HG03066 (cell line): ENCODE results near the gene SLC16A4.

Experiments used
- ATAC-seq: cut with Tn5 transposase; IDR thresholded peaks from one replicate; pipeline ENCODE4 v1.9.1; 2021; ENCODE audit warnings: low read depth; ENCODE audit not compliant: unreplicated experiment

SLC16A4 gene

DNA sequence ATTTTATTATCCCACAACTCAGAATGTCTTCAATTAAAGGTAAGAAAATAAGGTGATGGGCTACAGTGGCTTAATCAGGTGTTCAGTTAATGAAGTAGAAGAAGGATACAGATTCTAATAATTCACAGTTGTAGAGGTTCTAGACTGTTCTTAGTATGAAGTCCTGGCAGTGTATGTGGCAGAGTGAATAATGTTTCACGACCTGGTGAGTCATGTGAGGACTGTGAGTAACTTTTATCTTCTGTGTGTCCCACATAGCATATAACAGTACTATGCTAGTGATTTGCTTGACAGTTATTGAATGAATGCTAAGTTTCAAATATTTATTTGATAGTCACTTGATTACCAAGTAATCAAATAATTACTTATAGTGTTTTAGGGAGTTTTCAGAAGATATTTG lies 20.0 kb downstream of the SLC16A4 start:
- ATAC-seq: no peak

DNA sequence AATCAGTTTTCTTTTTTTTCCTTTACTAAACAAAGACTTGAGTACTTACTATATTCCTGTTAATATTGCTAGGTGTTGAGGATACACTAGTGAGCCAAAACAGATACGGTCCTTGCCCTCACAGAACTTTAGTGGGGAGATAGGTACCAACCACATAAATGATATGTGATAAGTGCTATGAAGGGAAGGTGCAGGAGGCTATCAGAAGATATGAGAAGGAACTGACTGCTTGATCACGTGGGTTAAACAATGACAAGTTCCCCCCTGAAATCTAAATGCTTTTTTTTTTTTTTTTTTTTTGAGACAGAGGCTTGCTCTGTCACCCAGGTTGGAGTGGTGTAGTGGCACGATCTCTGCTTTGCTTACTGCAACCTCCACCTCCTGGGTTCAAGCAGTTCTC lies 26.6 kb downstream of the SLC16A4 start:
- ATAC-seq: no peak

DNA sequence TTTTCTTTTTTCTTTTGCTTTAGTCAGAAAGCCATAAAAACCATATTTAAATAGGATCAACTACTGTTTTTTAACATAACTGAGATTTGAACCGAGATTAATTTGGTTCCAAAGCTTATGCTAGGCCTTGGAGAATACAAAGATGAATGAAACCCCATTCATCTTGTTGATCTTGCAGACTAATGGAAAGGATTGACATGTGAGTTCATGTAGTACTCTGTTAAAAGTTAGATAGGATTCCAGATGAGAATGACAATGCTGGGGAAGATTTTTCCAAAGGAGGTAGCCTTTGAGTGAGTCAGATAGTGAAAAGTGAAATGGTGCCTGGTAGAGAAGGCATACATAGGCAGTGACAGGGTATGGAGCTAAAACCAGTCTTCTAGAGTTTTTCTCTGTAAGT lies 29.0 kb downstream of the SLC16A4 start:
- ATAC-seq: no peak

DNA sequence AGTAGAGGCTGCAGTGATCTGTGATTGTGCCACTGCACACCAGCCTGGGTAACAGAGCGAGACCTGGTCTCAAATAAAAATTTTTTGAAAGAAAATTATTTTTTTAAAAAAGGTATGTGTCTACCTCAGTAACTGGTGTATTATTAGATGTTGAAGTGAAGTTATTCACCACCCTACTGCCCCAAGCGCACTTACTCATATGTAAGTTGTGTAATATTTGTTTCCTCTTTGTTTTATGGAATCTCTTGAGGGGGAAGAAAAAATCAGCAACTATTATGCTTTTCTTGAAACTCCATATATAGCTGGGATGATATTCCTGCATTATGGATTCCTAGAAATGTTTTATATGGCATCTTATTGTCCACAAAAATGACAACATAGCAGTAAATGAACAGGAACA lies 30.4 kb downstream of the SLC16A4 start:
- no peak for ATAC-seq

DNA sequence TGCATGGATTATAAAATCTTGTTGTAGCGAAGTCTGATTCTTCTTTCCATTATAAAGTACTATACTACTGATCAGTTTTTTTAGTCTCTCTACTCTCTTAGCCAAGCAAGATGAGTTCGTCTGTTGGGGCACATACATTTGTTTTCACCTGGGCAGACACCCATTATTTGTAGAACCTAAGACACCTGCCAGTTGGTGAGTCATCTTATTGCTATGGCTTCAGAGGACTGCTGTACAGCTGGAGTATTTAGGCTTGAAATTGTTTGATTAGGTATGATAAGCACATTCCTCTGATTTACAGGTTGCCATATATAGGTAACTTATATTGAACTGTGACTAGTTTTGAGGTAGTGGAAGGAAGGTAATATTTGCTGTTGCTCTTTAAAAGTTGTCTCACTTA lies 34.4 kb downstream of the SLC16A4 start:
- ATAC-seq: no peak

DNA sequence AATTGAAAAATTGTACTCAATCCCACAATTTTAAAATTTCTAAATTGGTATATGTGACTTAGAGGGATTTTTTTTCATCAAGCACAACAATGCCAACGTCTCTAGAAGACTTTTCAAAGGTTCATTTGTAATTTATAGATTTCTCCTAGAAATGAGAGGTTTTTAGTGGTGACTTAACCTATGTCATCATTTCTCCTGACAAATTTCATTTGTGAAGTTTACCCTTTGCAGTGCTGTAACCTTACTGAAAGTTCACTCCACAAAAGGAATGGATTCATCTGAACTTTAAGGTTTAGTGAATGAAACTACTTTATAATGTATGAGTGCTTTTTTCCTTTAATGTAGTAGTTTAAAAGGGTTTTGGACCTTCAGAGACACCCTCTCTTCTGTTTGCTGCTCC lies 35.5 kb downstream of the SLC16A4 start:
- ATAC-seq: no peak

DNA sequence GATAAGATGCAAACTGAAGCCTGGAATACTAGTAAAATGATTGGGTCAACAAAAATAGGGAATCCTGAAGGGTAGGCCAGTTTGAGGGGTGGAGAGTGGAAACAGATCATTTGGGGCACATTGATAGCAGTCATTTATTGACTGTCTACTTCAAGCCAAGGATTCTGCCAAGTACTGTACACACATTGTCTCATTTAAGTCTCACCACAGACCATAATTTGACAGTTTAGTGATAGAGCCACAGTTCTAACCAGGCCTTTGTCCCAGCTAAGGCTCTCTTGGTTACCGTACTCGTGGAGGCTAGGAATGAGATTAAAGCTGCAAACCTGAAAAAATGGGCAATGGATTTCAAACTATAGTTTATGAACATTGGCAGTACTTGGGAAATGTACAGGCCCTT lies 40.5 kb downstream of the SLC16A4 start:
- no peak for ATAC-seq

DNA sequence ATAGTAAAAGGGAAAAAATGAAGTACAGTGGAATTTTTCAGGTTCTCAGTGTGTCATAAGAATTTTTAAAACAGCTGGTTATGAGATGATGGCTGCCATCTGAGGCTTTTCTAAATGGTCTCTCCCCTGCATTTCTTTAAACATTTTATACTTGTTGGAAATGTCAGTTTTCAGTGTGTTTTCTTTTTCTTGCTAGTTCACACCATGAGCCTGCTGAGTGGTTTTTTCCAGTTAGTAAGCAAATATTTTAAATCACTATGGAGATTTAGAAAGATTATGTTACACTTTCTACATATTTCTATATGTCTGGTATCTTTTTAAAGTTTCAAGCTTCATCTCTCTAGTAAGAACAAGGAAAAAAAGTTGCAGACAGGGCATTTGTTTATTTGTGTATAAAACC lies 42.1 kb downstream of the SLC16A4 start:
- no peak for ATAC-seq

DNA sequence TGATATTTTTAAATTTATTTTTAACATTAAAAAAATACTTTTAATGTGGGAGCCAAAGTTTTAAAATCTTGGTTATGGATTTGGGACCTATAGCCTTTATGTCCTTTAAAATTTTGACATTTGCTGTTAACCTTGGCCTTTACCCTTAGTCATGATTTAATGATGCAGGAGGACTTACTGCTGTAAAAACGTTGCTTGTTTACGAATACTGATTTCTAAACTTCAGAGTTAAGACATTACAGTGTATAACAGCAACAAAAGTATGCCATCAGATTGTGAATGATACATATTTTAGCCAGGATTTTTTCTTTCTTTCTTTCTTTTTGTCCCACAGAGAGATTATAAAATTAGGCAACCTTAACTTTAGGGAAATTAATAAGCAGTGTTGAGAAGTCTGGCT lies 42.8 kb downstream of the SLC16A4 start:
- ATAC-seq: no peak

DNA sequence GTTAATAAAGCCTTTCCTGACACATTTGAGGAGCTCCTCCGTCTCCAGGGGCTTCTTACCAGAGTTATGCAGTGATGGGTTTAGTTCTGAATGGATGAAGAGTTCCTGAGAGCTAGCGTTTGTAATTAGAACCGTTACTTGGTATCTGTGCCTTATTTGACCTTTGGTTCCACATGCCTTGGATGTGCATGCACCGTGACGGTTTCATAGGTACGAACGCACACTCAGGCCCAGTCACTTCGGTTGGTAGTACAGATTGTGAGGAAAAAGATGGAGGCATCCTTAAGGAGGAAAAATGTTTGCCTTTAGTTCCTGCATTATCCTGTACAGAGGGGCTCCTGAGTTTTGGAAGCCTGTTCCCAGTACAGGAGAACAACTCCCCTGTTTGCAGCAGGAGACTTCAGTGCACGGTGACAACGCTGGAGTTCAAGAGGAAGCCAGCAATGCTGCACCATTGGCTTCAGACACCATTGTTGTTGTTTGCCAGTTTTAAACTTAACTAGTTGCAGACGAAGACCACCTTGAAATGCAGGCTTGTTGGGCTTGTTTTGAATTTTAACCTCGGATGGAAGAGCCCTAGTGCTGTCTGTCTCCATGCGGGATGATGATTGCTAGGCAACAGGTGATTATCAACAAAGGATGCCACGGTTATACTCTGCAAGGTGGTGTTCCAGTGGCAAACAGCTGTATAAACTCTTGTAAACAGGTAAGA lies 43.5 kb downstream of the SLC16A4 start:
- ATAC-seq: no peak

DNA sequence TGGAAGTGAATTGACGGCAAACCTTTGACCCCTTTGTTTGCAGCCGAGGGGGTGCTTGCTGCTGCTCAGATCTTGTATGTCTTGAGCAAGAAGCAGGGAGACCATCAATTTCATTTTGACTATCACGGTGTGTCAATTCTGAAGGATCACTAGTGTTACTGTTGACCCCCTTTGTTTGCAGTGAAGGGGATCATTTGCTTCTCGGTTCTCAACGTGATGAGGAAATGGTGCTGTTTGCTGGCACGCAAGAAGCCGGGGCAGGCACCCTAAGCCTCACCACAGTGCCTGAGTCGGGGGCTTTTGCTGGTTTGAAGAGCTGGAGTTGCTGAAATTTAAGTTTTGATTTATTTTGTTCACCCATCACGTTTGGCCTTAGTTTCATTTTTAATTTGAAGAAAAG lies 44.1 kb downstream of the SLC16A4 start:
- ATAC-seq: no peak

DNA sequence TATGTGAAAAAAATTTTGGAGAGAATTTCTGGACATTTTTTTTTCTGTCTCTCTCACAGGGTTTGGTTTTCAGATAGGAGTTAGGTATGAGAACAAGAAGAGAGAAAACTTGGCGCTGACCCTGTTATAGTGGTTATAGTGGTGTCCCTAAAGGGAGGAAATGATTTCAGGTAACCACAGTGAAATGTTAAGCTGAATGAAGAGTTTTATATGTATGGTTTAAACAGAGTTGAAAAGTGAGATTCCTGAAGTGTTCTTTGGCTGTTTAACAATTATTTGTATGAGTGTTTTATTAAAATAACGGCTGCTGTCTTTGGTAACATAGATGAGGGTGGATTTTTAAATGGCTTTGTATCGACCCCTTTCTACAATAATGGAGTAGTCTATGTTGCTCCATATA lies 45.3 kb downstream of the SLC16A4 start:
- ATAC-seq: no peak

DNA sequence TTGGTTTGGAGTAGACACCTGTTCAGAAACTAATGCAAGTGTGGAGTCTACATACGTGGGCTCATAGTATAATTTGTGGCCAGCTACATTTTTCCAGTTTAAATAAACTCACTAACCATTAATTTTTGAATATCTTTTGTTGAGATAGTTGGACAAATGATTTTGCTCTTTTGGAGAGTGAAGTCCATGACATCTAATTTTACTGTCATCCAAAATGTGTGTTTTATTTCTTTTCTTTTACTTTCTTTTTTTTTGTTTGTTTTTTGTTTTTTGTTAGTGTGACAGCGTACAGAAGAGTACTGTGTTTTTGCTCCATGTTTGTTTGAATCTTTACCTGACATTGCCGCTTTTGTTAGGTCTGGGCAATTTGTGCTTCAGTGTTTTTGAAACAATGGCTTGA lies 46.7 kb downstream of the SLC16A4 start:
- no peak for ATAC-seq

DNA sequence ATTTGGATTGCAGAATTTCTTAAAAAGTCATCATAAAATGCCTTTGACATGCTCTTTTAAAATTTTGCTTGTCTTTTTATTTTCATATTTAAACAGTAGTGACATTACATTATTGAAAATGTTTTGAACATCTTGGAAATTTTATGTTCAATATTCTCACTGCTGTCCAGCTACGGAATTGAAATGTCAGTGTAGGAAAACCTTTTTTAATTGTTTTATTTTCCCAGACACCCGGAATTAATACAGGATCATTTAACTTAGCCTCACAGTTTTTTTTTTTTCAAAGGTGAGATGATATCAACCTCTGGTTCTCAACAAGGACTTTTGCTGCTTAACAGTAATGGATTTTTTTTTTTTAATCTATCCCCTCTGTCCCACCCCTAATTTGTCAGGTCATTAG lies 47.6 kb downstream of the SLC16A4 start:
- no peak for ATAC-seq

DNA sequence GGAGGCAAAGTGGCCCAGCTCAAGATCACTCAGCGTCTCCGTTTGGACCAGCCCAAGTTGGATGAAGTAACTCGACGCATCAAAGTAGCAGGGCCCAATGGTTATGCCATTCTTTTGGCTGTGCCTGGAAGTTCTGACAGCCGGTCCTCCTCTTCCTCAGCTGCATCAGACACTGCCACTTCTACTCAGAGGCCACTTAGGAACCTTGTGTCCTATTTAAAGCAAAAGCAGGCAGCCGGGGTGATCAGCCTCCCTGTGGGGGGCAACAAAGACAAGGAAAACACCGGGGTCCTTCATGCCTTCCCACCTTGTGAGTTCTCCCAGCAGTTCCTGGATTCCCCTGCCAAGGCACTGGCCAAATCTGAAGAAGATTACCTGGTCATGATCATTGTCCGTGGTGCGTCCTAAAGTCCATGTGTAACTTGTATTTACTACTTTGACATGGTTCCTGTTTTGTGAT lies 48.9 kb downstream of the SLC16A4 start:
- ATAC-seq: no peak

DNA sequence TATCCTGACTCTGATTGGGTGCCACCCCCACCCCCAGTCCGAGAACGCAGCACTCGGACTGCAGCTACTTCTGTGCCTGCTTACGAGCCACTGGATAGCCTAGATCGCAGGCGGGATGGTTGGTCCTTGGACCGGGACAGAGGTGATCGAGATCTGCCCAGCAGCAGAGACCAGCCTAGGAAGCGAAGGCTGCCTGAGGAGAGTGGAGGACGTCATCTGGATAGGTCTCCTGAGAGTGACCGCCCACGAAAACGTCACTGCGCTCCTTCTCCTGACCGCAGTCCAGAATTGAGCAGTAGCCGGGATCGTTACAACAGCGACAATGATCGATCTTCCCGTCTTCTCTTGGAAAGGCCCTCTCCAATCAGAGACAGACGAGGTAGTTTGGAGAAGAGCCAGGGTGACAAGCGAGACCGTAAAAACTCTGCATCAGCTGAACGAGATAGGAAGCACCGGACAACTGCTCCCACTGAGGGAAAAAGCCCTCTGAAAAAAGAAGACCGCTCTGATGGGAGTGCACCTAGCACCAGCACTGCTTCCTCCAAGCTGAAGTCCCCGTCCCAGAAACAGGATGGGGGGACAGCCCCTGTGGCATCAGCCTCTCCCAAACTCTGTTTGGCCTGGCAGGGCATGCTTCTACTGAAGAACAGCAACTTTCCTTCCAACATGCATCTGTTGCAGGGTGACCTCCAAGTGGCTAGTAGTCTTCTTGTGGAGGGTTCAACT lies 49.5 kb downstream of the SLC16A4 start:
- no peak for ATAC-seq

DNA sequence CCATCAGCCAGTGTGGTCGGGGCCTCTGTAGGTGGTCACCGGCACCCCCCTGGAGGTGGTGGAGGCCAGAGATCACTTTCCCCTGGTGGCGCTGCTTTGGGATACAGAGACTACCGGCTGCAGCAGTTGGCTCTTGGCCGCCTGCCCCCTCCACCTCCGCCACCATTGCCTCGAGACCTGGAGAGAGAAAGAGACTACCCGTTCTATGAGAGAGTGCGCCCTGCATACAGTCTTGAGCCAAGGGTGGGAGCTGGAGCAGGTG lies 50.7 kb downstream of the SLC16A4 start:
- no peak for ATAC-seq

DNA sequence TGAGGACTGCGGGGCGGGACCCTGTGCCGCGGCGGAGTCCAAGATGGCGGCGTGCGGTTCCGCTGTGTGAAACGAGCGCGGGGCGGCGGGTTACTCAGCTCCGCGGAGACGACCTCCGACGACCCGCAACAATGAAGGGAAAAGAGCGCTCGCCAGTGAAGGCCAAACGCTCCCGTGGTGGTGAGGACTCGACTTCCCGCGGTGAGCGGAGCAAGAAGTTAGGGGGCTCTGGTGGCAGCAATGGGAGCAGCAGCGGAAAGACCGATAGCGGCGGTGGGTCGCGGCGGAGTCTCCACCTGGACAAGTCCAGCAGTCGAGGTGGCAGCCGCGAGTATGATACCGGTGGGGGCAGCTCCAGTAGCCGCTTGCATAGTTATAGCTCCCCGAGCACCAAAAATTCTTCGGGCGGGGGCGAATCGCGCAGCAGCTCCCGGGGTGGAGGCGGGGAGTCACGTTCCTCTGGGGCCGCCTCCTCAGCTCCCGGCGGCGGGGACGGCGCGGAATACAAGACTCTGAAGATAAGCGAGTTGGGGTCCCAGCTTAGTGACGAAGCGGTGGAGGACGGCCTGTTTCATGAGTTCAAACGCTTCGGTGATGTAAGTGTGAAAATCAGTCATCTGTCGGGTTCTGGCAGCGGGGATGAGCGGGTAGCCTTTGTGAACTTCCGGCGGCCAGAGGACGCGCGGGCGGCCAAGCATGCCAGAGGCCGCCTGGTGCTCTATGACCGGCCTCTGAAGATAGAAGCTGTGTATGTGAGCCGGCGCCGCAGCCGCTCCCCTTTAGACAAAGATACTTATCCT lies 51.2 kb downstream of the SLC16A4 start:
- no peak for ATAC-seq

DNA sequence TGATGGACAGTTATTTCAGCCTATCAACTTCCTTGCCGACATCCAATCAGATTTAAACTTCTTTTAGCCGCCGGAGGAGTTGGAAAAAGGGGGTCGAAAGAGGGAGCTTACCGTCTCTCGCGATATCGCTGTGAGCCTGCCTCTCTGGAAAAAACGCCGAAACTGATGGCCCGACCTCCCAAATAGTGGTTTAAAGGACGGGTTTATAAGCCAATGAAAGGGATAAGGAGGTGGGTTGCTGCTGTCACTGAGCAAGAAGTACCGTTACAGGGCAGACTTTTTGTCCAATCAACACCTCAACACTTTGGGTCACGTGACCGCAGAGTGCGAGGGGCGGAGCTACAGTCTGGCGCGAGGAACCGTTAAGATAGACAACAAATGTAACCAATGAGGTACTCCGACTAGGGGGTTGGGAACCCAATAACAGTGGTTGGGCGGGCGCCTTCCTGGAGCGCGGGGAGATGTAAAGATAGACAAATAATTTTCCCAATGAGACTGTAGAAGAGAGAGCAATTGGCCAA lies 51.9 kb downstream of the SLC16A4 start, which contains the start of gene RBM15:
Gene RBM15 (plus strand): TSS at position 492 of the 521 bp plus-strand sequence. CDS start 29 bp downstream, at position 521.
- peak; percentile 68 for ATAC-seq

DNA sequence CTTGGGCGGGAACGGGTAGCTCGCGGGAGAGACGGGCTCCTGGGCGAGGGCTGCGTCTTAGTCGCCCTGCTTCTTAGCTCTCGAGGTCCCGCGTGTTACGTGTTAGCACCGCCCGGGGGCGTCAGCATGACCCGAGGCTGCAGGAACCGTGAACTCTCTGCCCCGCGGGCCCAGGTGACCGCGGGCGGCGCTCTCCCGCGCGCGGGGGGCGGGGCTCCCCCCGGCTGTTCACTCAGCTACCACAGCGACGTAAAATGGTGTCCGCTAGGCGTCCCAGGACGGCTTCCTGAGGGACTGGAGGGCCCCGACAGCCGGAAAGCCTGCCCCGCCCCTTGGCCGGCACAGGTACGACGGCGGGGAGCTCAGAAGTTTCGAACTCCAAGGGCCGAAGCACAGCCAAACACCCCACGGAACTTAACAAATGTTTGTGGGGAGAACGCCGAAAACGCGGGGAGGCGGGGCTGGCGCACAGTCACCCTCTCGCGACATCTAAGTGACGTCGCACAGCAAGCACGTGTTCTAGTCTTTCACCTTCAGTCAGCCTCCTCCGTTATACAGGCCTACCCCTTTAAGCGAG lies 52.4 kb downstream of the SLC16A4 start:
- peak; percentile 61 for ATAC-seq

DNA sequence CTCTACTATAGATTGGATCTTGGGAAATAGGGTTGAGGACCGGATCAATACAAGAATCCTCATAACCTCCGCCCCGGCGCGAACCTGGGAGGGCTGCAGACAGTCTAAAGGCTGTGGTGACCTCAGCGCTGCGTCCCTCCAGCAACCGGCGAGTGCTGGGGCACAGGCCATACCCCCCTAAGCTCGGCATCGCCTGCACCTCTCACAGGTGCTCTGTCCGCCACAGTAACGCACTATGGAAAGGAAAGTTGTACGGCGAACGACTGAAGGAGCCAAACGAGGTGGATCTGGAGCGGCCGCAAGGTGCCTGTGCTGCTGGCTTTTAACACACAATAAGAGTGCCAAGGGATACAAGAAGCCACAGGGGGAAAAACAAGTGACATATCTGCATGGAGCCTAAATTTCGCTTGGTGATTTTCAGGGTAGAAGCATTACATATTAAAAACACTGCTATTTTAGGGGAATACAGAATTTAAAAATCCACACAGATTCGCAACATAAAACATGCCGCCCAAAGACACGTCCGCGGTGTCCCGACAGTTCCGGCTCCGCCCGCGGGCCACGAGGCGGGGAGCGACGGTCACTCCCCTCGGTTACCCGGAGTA lies 53.0 kb downstream of the SLC16A4 start:
- no peak for ATAC-seq
